Activated CD4-positive, alpha-beta T cell treated with anti-CD3 and anti-CD28 coated beads for 36 hours (primary cell): ENCODE data around the gene CTSS. TPM values are rescaled to one million over a fixed set of nuclear protein-coding genes. Genes with fewer than 3 reads are reported as not detected.

Source experiments
- ATAC-seq: fragments of 200-7000 bp; cut with Tn5 transposase; one replicate; pipeline ENCODE4 v1.10.0; 2021; ENCODE audit warnings: mild to moderate bottlenecking, moderate library complexity
- CTCF ChIA-PET: fragments of 350-600 bp; sonication (Branson Sonifier 250); formaldehyde crosslinking; loops from one replicate; lab custom pipeline; 2021; ENCODE audit warnings: antibody characterized with exemption; lab: Charles Lee
- POLR2A ChIA-PET: fragments of 350-600 bp; sonication (Branson Sonifier 250); formaldehyde crosslinking; loops from one replicate; lab custom pipeline; 2021; ENCODE audit warnings: antibody characterized with exemption, inconsistent platforms; lab: Charles Lee
- DNase-seq: peaks from one replicate; pipeline ENCODE4 v3.0.0-alpha.2; 2020
- H3K27ac Mint-ChIP-seq: one replicate; pipeline ENCODE4 v1.8.0; 2021; ENCODE audit warnings: mixed read lengths
- H3K27me3 Mint-ChIP-seq: one replicate; pipeline ENCODE4 v1.8.0; 2021; ENCODE audit warnings: mixed read lengths
- H3K36me3 Mint-ChIP-seq: one replicate; pipeline ENCODE4 v1.8.0; 2021; ENCODE audit warnings: low read depth, mixed read lengths
- H3K4me1 Mint-ChIP-seq: one replicate; pipeline ENCODE4 v1.8.0; 2021; ENCODE audit warnings: mixed read lengths
- H3K4me3 Mint-ChIP-seq: one replicate; pipeline ENCODE4 v1.8.0; 2021; ENCODE audit warnings: mild to moderate bottlenecking, moderate library complexity, mixed read lengths
- H3K9me3 Mint-ChIP-seq: one replicate; pipeline ENCODE4 v1.8.0; 2021; ENCODE audit warnings: low read depth, mixed read lengths
- intact Hi-C, 2 experiments: fragments of 100-400 bp; cut with DNase I in 1 of 2; cut with micrococcal nuclease in 1 of 2; formaldehyde crosslinking; loops; one replicate each; pipeline versions ENCODE4 v1.14.2 to v1.15.1; 2022 to 2024; cut with DNase I, micrococcal nuclease
- total RNA-seq, 2 experiments: library from RNA; stranded (reverse); gene quantifications; one replicate each; pipeline ENCODE4 v1.2.3, GENCODE V29; 2021

The CTSS gene
- 10 to 100 TPM; 31.4 to 44.8 TPM for total RNA-seq

- intact Hi-C loops = loop anchor here (1.0 to 10.0 kb wide), 4 partner anchors 111 to 201 kb away; partner anchors contain the start of gene ARNT (in 1 of the 2)
- ChIA-PET CTCF (interaction anchor here (0.6 to 1.7 kb wide), 7 partner anchors 26 to 241 kb away, joined by 3 to 6 read pairs (median 3); partner anchors contain the start of genes GOLPH3L and MINDY1), POLR2A (interaction anchor here (0.6 to 1.2 kb wide), 3 partner anchors 10 to 157 kb away, joined by 3 to 8 read pairs (median 3); no protein-coding TSS in a partner anchor)
- Mint-ChIP-seq H3K36me3 (peaks cover 21% of the 10 kb centered on the region), H3K4me3 (peak within 1 kb of the TSS; percentile 80), H3K9me3 (no peaks in the 10 kb centered on the region), H3K4me1 (peaks cover 33% of the 10 kb centered on the region), H3K27me3 (no peaks in the 10 kb centered on the region), H3K27ac (peak within 1 kb of the TSS; percentile 91)
- DNase-seq (no peak), ATAC-seq (peak; percentile 94)
Observed at GRCh38 chr1:150765296-150765976, at the start of gene CTSS. Gene CTSS (minus strand): TSS chr1:150765778. CDS start chr1:150764763, 1,015 bp downstream.

GRCh38 chr1:150813028-150813707 lies 47.6 kb upstream of the CTSS start:
- Mint-ChIP-seq H3K27me3 (no peaks in the 10 kb centered on the region), H3K4me3 (no peak overlapping the region), H3K9me3 (no peaks in the 10 kb centered on the region), H3K36me3 (peaks cover 29% of the 10 kb centered on the region), H3K27ac (no peak overlapping the region), H3K4me1 (peaks cover 1% of the 10 kb centered on the region)
- POLR2A ChIA-PET = no interaction called here
- intact Hi-C loops = no loop called here
- DNase-seq (peak; percentile 43), ATAC-seq (no peak)
- CTCF ChIA-PET = interaction anchor here (1.2 to 1.3 kb wide), 2 partner anchors 26 to 101 kb away, joined by 3 to 4 read pairs; no protein-coding TSS in a partner anchor

GRCh38 chr1:150810958-150811659 lies 45.5 kb upstream of the CTSS start:
- no peaks in the 10 kb centered on the region for H3K27me3 Mint-ChIP-seq
- POLR2A ChIA-PET = no interaction called here

GRCh38 chr1:150809651-150810050 lies 44.1 kb upstream of the CTSS start:
- peaks cover 11% of the 10 kb centered on the region for H3K36me3 Mint-ChIP-seq
- H3K27ac Mint-ChIP-seq = no peak overlapping the region
- ChIA-PET POLR2A (no interaction called here), CTCF (interaction anchor here (0.5 to 1.0 kb wide), 3 partner anchors 8 to 71 kb away, joined by 3 read pairs; no protein-coding TSS in a partner anchor)
- H3K4me1 Mint-ChIP-seq = peaks cover 14% of the 10 kb centered on the region
- no peak for ATAC-seq
- no peak for DNase-seq
- intact Hi-C loops = no loop called here
- no peak overlapping the region for H3K4me3 Mint-ChIP-seq
- H3K27me3 Mint-ChIP-seq = no peaks in the 10 kb centered on the region
- no peaks in the 10 kb centered on the region for H3K9me3 Mint-ChIP-seq

More at GRCh38 chr1:150810958-150811659, 45.5 kb upstream of the CTSS start:
- Mint-ChIP-seq H3K9me3 (no peaks in the 10 kb centered on the region), H3K27ac (no peak overlapping the region), H3K4me3 (no peak overlapping the region), H3K4me1 (peaks cover 14% of the 10 kb centered on the region), H3K36me3 (peaks cover 15% of the 10 kb centered on the region)
- CTCF ChIA-PET = no interaction called here
- intact Hi-C loops = no loop called here
- no peak for ATAC-seq
- no peak for DNase-seq

DNA sequence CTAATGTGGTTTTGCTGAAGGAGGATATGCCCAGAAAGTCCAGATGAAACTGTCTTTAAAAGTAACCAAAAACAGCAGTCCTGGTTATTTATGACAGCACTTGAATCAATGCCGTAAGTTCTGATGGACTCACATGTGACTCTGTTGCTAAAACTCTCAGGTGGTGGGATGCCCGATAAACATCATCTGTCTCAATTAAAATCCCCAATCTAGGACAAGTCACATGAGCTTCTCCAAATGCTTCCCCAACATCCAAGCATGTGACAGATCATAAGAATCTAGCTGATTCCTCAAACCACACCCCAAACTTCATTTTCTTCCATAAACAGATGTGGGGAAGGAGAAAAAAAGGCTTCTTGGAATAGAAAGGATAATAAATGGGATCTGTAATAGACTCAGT lies 43.3 kb upstream of the CTSS start:
- H3K27ac Mint-ChIP-seq = no peak overlapping the region
- H3K36me3 Mint-ChIP-seq = peaks cover 6% of the 10 kb centered on the region

GRCh38 chr1:150808121-150808520 lies 42.5 kb upstream of the CTSS start, which contains the start of gene CTSK:
Gene CTSK (minus strand): TSS chr1:150808260. CDS start chr1:150806805, 1,455 bp downstream.
- no peak for DNase-seq
- peaks cover 4% of the 10 kb centered on the region for H3K36me3 Mint-ChIP-seq
- peaks cover 14% of the 10 kb centered on the region for H3K4me1 Mint-ChIP-seq
- intact Hi-C loops = no loop called here
- H3K27me3 Mint-ChIP-seq = no peaks in the 10 kb centered on the region
- no peaks in the 10 kb centered on the region for H3K9me3 Mint-ChIP-seq
- ChIA-PET POLR2A (no interaction called here), CTCF (interaction anchor here (0.6 to 1.2 kb wide), 4 partner anchors 20 to 336 kb away, joined by 3 to 4 read pairs (median 3); no protein-coding TSS in a partner anchor)
- no peak within 1 kb of the TSS for H3K27ac Mint-ChIP-seq
- H3K4me3 Mint-ChIP-seq = no peak within 1 kb of the TSS
- ATAC-seq = no peak

More for the DNA sequence above, 43.3 kb upstream of the CTSS start:
- ChIA-PET CTCF (interaction anchor here (0.7 to 1.2 kb wide), 4 partner anchors 9 to 337 kb away, joined by 3 read pairs; no protein-coding TSS in a partner anchor), POLR2A (interaction anchor here (0.8 kb wide), 1 partner anchor 58 kb away, joined by 4 read pairs; no protein-coding TSS in a partner anchor)
- intact Hi-C loops = no loop called here
- H3K9me3 Mint-ChIP-seq = no peaks in the 10 kb centered on the region
- no peak for DNase-seq
- H3K27me3 Mint-ChIP-seq = no peaks in the 10 kb centered on the region
- H3K4me1 Mint-ChIP-seq = peaks cover 14% of the 10 kb centered on the region
- no peak overlapping the region for H3K4me3 Mint-ChIP-seq
- ATAC-seq = no peak

GRCh38 chr1:150807249-150808023 lies 41.9 kb upstream of the CTSS start:
- intact Hi-C loops = no loop called here
- H3K9me3 Mint-ChIP-seq = no peaks in the 10 kb centered on the region
- ATAC-seq = no peak
- H3K27ac Mint-ChIP-seq = no peak overlapping the region
- no peak overlapping the region for H3K4me3 Mint-ChIP-seq
- ChIA-PET CTCF (interaction anchor here (0.6 to 1.1 kb wide), 3 partner anchors 19 to 153 kb away, joined by 3 to 4 read pairs (median 3); no protein-coding TSS in a partner anchor), POLR2A (no interaction called here)
- no peak for DNase-seq
- no peaks in the 10 kb centered on the region for H3K27me3 Mint-ChIP-seq
- H3K4me1 Mint-ChIP-seq = peaks cover 14% of the 10 kb centered on the region
- H3K36me3 Mint-ChIP-seq = peaks cover 4% of the 10 kb centered on the region

- DNase-seq (no peak), ATAC-seq (no peak)
- ChIA-PET CTCF (interaction anchor here (1.0 kb wide), 1 partner anchor 20 kb away, joined by 4 read pairs; no protein-coding TSS in a partner anchor), POLR2A (no interaction called here)
- Mint-ChIP-seq H3K27me3 (no peaks in the 10 kb centered on the region), H3K4me3 (no peak overlapping the region), H3K27ac (no peak overlapping the region), H3K4me1 (peaks cover 14% of the 10 kb centered on the region), H3K36me3 (peaks cover 4% of the 10 kb centered on the region), H3K9me3 (no peaks in the 10 kb centered on the region)
- intact Hi-C loops = no loop called here
Observed at GRCh38 chr1:150805899-150806298, 40.3 kb upstream of the CTSS start.

GRCh38 chr1:150804671-150805070 lies 39.1 kb upstream of the CTSS start:
- CTCF ChIA-PET = interaction anchor here (1.1 kb wide), 1 partner anchor 12 kb away, joined by 3 read pairs; no protein-coding TSS in a partner anchor

GRCh38 chr1:150799089-150799488 lies 33.5 kb upstream of the CTSS start:
- ATAC-seq (no peak), DNase-seq (no peak)
- no peak overlapping the region for H3K27ac Mint-ChIP-seq
- CTCF ChIA-PET = no interaction called here
- intact Hi-C loops = no loop called here
- POLR2A ChIA-PET = no interaction called here
- H3K4me1 Mint-ChIP-seq = no peaks in the 10 kb centered on the region
- H3K27me3 Mint-ChIP-seq = no peaks in the 10 kb centered on the region
- peaks cover 12% of the 10 kb centered on the region for H3K36me3 Mint-ChIP-seq
- H3K9me3 Mint-ChIP-seq = no peaks in the 10 kb centered on the region
- no peak overlapping the region for H3K4me3 Mint-ChIP-seq

More at GRCh38 chr1:150804671-150805070, 39.1 kb upstream of the CTSS start:
- DNase-seq (no peak), ATAC-seq (no peak)
- intact Hi-C loops = no loop called here
- Mint-ChIP-seq H3K4me3 (no peak overlapping the region), H3K36me3 (peaks cover 3% of the 10 kb centered on the region), H3K27ac (no peak overlapping the region), H3K4me1 (peaks cover 14% of the 10 kb centered on the region), H3K9me3 (no peaks in the 10 kb centered on the region), H3K27me3 (no peaks in the 10 kb centered on the region)
- POLR2A ChIA-PET = interaction anchor here (0.6 kb wide), 1 partner anchor 241 kb away, joined by 5 read pairs; no protein-coding TSS in a partner anchor
